H1 (cell line): Measurements from ENCODE around the gene NHS. TPM values are rescaled to one million over a fixed set of nuclear protein-coding genes. Genes with fewer than 3 reads are reported as not detected.
A peak's percentile ranks its signal among the peaks of the same experiment; 100 is the strongest.

Experiments
- CTCF ChIA-PET: fragments of 300-600 bp; sonication (Branson Sonifier 250); formaldehyde crosslinking; loops from one replicate; lab custom pipeline; 2021; ENCODE audit not compliant: partially characterized antibody; lab: Charles Lee
- POLR2A ChIA-PET: fragments of 300-600 bp; sonication (Branson Sonifier 250); formaldehyde crosslinking; loops from one replicate; lab custom pipeline; 2021; ENCODE audit warnings: inconsistent platforms; ENCODE audit not compliant: partially characterized antibody; lab: Charles Lee
- DNase-seq, 2 experiments: peaks; one replicate each; pipeline versions ENCODE4 v3.0.0 to v3.0.0-alpha.2; 2010 to 2022; ENCODE audit warnings: low spot score in 2 of 2, low read depth in 1 of 2, mixed read lengths in 1 of 2
- FAIRE-seq: peaks from 2 replicates; lab custom pipeline; 2011; peaks lifted over from hg19 to GRCh38; lab: Jason Lieb, UNC
- H2AFZ ChIP-seq: 2 replicates; pipeline ENCODE4 v1.8.1; 2012; ENCODE audit warnings: low read length, inconsistent platforms
- H2AK5ac ChIP-seq: 2 replicates; pipeline ENCODE4 v1.6.1; 2013; ENCODE audit warnings: low read depth, low read length
- H2BK120ac ChIP-seq: replicated peaks from 2 replicates; pipeline ENCODE3; 2013; ENCODE audit warnings: low read depth, low read length, inconsistent platforms
- H2BK12ac ChIP-seq: 2 replicates; pipeline ENCODE4 v1.6.1; 2013; ENCODE audit warnings: low read depth, low read length
- H2BK15ac ChIP-seq: 2 replicates; pipeline ENCODE4 v1.6.1; 2013; ENCODE audit warnings: low read length
- H2BK20ac ChIP-seq: 2 replicates; pipeline ENCODE4 v1.6.1; 2013; ENCODE audit warnings: low read length
- H2BK5ac ChIP-seq: 2 replicates; pipeline ENCODE4 v1.6.1; 2013; ENCODE audit warnings: low read depth, low read length
- H3K14ac ChIP-seq: 2 replicates; pipeline ENCODE4 v1.6.1; 2013; ENCODE audit warnings: inconsistent platforms; ENCODE audit not compliant: insufficient read length
- H3K18ac ChIP-seq: 2 replicates; pipeline ENCODE4 v1.6.1; 2013; ENCODE audit warnings: low read length; ENCODE audit errors: extremely low read depth
- H3K23ac ChIP-seq: 2 replicates; pipeline ENCODE4 v1.6.1; 2013; ENCODE audit warnings: inconsistent platforms; ENCODE audit not compliant: insufficient read length
- H3K23me2 ChIP-seq: 2 replicates; pipeline ENCODE4 v1.6.1; 2013; ENCODE audit warnings: low read depth, low read length
- H3K27ac ChIP-seq: 2 replicates; pipeline ENCODE4 v1.6.1; 2011; ENCODE audit warnings: low read depth, low read length, inconsistent platforms
- H3K27me3 ChIP-seq, 4 experiments: replicated peaks in 1 of 4; 1 replicate in 1 of 4; 2 replicates in 3 of 4; pipeline versions ENCODE4 v1.6.1 to v1.8.1; 2011 to 2013; ENCODE audit warnings: low read length in 3 of 4, mild to moderate bottlenecking in 3 of 4, inconsistent platforms in 2 of 4, mixed read lengths in 2 of 4, moderate library complexity in 1 of 4; ENCODE audit not compliant: control insufficient read depth in 3 of 4, insufficient read depth in 3 of 4; ENCODE audit errors: extremely low read depth in 1 of 4
- H3K36me3 ChIP-seq, 4 experiments: 2 replicates each; pipeline versions ENCODE4 v1.6.1 to v1.8.1; 2011 to 2013; ENCODE audit warnings: mild to moderate bottlenecking in 4 of 4, low read length in 3 of 4, moderate library complexity in 2 of 4, control low read depth in 1 of 4, inconsistent platforms in 1 of 4; ENCODE audit not compliant: insufficient read depth in 4 of 4, control insufficient read depth in 2 of 4
- H3K4ac ChIP-seq: replicated peaks from 2 replicates; pipeline ENCODE3; 2013; ENCODE audit warnings: low read length, low read depth, mixed read lengths, inconsistent platforms; ENCODE audit not compliant: insufficient read length
- H3K4me1 ChIP-seq, 4 experiments: replicated peaks in 1 of 4; 1 replicate in 1 of 4; 2 replicates in 3 of 4; pipeline versions ENCODE4 v1.6.1 to v1.8.1; 2011 to 2013; ENCODE audit warnings: low read length in 3 of 4, inconsistent platforms in 2 of 4, mixed read lengths in 1 of 4; ENCODE audit not compliant: insufficient read depth in 4 of 4, control insufficient read depth in 3 of 4
- H3K4me2 ChIP-seq, 2 experiments: 2 replicates each; pipeline versions ENCODE4 v1.6.1 to v1.8.1; 2011 to 2013; ENCODE audit warnings: low read depth in 2 of 2, low read length in 2 of 2, control low read depth in 1 of 2, inconsistent platforms in 1 of 2, mild to moderate bottlenecking in 1 of 2; ENCODE audit not compliant: insufficient read depth in 1 of 2
- H3K4me3 ChIP-seq, 4 experiments: fragments of 200-600, 300-600 bp in 1 of 4; sonication (generic), shearing (Covaris generic), sonication (Bioruptor Twin) in 1 of 4; 2 replicates each; pipeline versions ENCODE4 v1.5.1 to v1.8.1; 2011 to 2016; ENCODE audit warnings: low read length in 4 of 4, low read depth in 3 of 4, control low read depth in 2 of 4, inconsistent platforms in 2 of 4, mild to moderate bottlenecking in 2 of 4, mixed read lengths in 1 of 4, moderate library complexity in 1 of 4; ENCODE audit not compliant: insufficient read depth in 2 of 4; ENCODE audit errors: extremely low read depth in 1 of 4
- H3K56ac ChIP-seq: replicated peaks from 2 replicates; pipeline ENCODE3; 2013; ENCODE audit warnings: low read depth, mild to moderate bottlenecking, mixed read lengths, low read length, inconsistent platforms; ENCODE audit not compliant: insufficient read length
- H3K79me1 ChIP-seq: 2 replicates; pipeline ENCODE4 v1.6.1; 2013; ENCODE audit warnings: low read depth, low read length, control low read depth
- H3K79me2 ChIP-seq, 2 experiments: 2 replicates each; pipeline versions ENCODE4 v1.6.1 to v1.8.1; 2012 to 2013; ENCODE audit warnings: low read length in 2 of 2, mild to moderate bottlenecking in 2 of 2, inconsistent platforms in 1 of 2; ENCODE audit not compliant: insufficient read depth in 2 of 2, control insufficient read depth in 1 of 2
- H3K9ac ChIP-seq, 4 experiments: replicated peaks in 1 of 4; 1 replicate in 1 of 4; 2 replicates in 3 of 4; pipeline versions ENCODE4 v1.6.1 to v1.8.1; 2011 to 2013; ENCODE audit warnings: low read depth in 3 of 4, low read length in 3 of 4, control low read depth in 2 of 4, mild to moderate bottlenecking in 2 of 4, moderate library complexity in 2 of 4, inconsistent platforms in 1 of 4; ENCODE audit errors: extremely low read depth in 1 of 4
- H3K9me3 ChIP-seq, 2 experiments: 2 replicates each; pipeline versions ENCODE4 v1.6.1 to v1.8.1; 2012 to 2013; ENCODE audit warnings: mild to moderate bottlenecking in 2 of 2, moderate library complexity in 2 of 2, control low read depth in 1 of 2, inconsistent platforms in 1 of 2, low read depth in 1 of 2, low read length in 1 of 2, mixed read lengths in 1 of 2; ENCODE audit not compliant: insufficient read depth in 2 of 2
- H4K20me1 ChIP-seq, 2 experiments: replicated peaks in 1 of 2; 2 replicates each; pipeline versions ENCODE3 to v1.8.1; 2011 to 2013; ENCODE audit warnings: inconsistent platforms in 2 of 2, low read length in 2 of 2, mild to moderate bottlenecking in 1 of 2; ENCODE audit not compliant: insufficient read depth in 2 of 2, control insufficient read depth in 1 of 2
- H4K5ac ChIP-seq: 2 replicates; pipeline ENCODE4 v1.6.1; 2013; ENCODE audit warnings: low read length, low read depth, mixed read lengths, inconsistent platforms; ENCODE audit not compliant: insufficient read length
- H4K8ac ChIP-seq: 2 replicates; pipeline ENCODE4 v1.8.0; 2013; ENCODE audit warnings: mild to moderate bottlenecking, moderate library complexity, low read length, inconsistent platforms; ENCODE audit not compliant: insufficient read depth; ENCODE audit errors: extremely low read depth
- H4K91ac ChIP-seq: replicated peaks from 2 replicates; pipeline ENCODE3; 2013; ENCODE audit warnings: low read length, mixed read lengths, inconsistent platforms; ENCODE audit not compliant: insufficient read length
- KDM1A ChIP-seq: fragments of 200-600, 300-600 bp; sonication (generic); IDR thresholded peaks from 2 replicates; pipeline ENCODE4 v1.7.1; 2016; ENCODE audit warnings: mild to moderate bottlenecking, low read length, borderline replicate concordance
- WGBS, 2 experiments: shearing (Covaris generic) in 1 of 2; methylation state at CpG; one replicate each; pipeline versions ENCODE4 v1.1.6 to v1.1.7; 2013 to 2015; ENCODE audit warnings: low lambda C conversion rate in 2 of 2, mixed read lengths in 2 of 2, inconsistent platforms in 1 of 2, low coverage in 1 of 2, missing lambda C conversion rate in 1 of 2; ENCODE audit not compliant: insufficient replicate concordance in 2 of 2, insufficient coverage in 1 of 2, insufficient read length in 1 of 2; ENCODE audit errors: extremely low coverage in 1 of 2, missing lambda C conversion rate in 1 of 2; 5-methylcytosine and 5-hydroxymethylcytosine counted together
- polyA plus RNA-seq, 7 experiments: library from polyadenylated mRNA; depleted of rRNA in 3 of 7; stranded (reverse) in 5 of 7; unstranded in 2 of 7; fragments of >200 nt in 5 of 7; fragments of 200-250 nt in 2 of 7; gene quantifications; 1 replicate in 5 of 7; 2 replicates in 1 of 7; 4 replicates in 1 of 7; pipeline versions ENCODE4 v1.2.1 to v1.2.3, GENCODE V29; 2011 to 2013; ENCODE audit warnings: missing spikeins in 2 of 7, mixed read lengths in 2 of 7
- total RNA-seq: library from RNA; stranded (reverse); fragmentation: NEBNext Ultra II Directional; extraction: Animal tissue kit (Norgen Biotek cat#: 25700); gene quantifications from 2 replicates; pipeline ENCODE4 v1.2.1, GENCODE V29; 2021

NHS gene
- total and polyA plus RNA-seq, 2 of the 8 experiments (the other 6 are each of a cell fraction or from before 2014, with no cell fraction given): 2.2 to 6.7 TPM

DNA sequence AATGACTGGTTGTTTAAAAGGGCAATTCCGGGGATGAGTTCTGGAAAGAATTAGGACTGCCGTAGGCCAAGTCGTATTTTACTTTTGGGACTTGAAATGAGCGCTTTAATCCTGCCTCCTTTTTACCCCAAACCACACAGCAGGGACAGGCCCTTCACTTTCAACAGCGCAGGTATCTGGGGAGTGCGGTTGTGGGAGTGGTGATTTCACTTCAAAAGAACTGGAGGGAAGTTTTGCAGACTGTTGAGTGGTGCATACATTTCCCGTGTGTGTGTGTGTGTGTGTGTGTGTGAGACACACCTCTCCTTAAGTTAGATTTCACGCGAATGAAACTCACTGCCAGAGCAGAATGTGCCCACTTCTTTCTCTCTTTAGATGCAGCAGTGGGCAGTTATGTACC is 2.8 kb downstream of the NHS start:
- H4K5ac ChIP-seq: no peak overlapping the region
- no peak overlapping the region; a peak in 1 of 7 replicates for H3K9ac ChIP-seq
- no peak overlapping the region for H2BK5ac ChIP-seq
- no peaks in the 10 kb centered on the region; a peak in 1 of 8 replicates for H3K36me3 ChIP-seq
- DNase-seq (no peak), FAIRE-seq (peak; percentile 55)
- H3K9me3 ChIP-seq: no peaks in the 10 kb centered on the region; a peak in 1 of 4 replicates
- CTCF ChIA-PET: no interaction called here
- H3K4me3 ChIP-seq: peak overlapping the region; percentile 45 to 70 (median 52)
- H3K4ac ChIP-seq: no peak overlapping the region
- peaks cover 0 to 3% (median 0%) of the 10 kb centered on the region in 4 experiments; a peak in 5 of 7 replicates for H3K4me1 ChIP-seq
- peak overlapping the region; percentile 75 to 80 for H3K4me2 ChIP-seq
- POLR2A ChIA-PET: no interaction called here
- H4K20me1 ChIP-seq: peaks cover 0 to 2% of the 10 kb centered on the region in 2 experiments
- peaks cover 18% of the 10 kb centered on the region; the same call in 1 of the 2 replicates for H3K23me2 ChIP-seq
- H3K79me1 ChIP-seq: no peaks in the 10 kb centered on the region
- no peak overlapping the region for H4K8ac ChIP-seq
- H3K14ac ChIP-seq: no peak overlapping the region
- 8% methylated on average over 6 of the region's 9 CpGs; no CpG with 5 or more reads in 1 of the 2 experiments for WGBS, 2 experiments
- H2BK120ac ChIP-seq: no peak overlapping the region
- H3K18ac ChIP-seq: no peak overlapping the region
- no peak overlapping the region for H2BK15ac ChIP-seq
- H2BK12ac ChIP-seq: no peak overlapping the region
- no peak overlapping the region for H4K91ac ChIP-seq
- peaks cover 0 to 2% of the 10 kb centered on the region in 2 experiments; a peak in 1 of 4 replicates for H3K79me2 ChIP-seq
- no peak overlapping the region for H2BK20ac ChIP-seq
- no peak overlapping the region for H3K23ac ChIP-seq
- H3K56ac ChIP-seq: no peak overlapping the region
- no peak overlapping the region for H2AK5ac ChIP-seq
- H2AFZ ChIP-seq: no peak overlapping the region
- H3K27me3 ChIP-seq: peaks cover 7 to 21% (median 19%) of the 10 kb centered on the region in 4 experiments; a peak in 6 of 7 replicates
- H3K27ac ChIP-seq: no peak overlapping the region
- TF ChIP-seq KDM1A: no peak
